SJSA1 (cell line): ENCODE results near the gene NOBOX. TPM values are rescaled to one million over a fixed set of nuclear protein-coding genes. Genes with fewer than 3 reads are reported as not detected.
"Not testable (repeated sequence)": the region's sequence is repeated elsewhere in the genome, so short reads cannot be mapped to it uniquely, and the experiment has no call there.

Source experiments
- DNase-seq, 2 experiments: peaks; one replicate each; pipeline ENCODE4 v3.0.0-alpha.2; 2015 to 2020; ENCODE audit warnings: low spot score in 2 of 2, low read depth in 1 of 2
- H3K27ac ChIP-seq: fragments of 250-450 bp; sonication (Bioruptor Pico); 2 replicates; pipeline ENCODE4 v1.5.1; 2020; ENCODE audit warnings: mild to moderate bottlenecking, moderate library complexity
- H3K27me3 ChIP-seq: fragments of 250-450 bp; sonication (Bioruptor Pico); replicated peaks from 2 replicates; pipeline ENCODE4 v1.5.1; 2020; ENCODE audit warnings: mild to moderate bottlenecking, moderate library complexity
- H3K36me3 ChIP-seq: fragments of 250-450 bp; sonication (Bioruptor Pico); 2 replicates; pipeline ENCODE4 v1.5.1; 2020; ENCODE audit warnings: mild to moderate bottlenecking
- H3K4me1 ChIP-seq: fragments of 250-450 bp; sonication (Bioruptor Pico); replicated peaks from 2 replicates; pipeline ENCODE4 v1.6.1; 2021; ENCODE audit warnings: mild to moderate bottlenecking
- H3K4me3 ChIP-seq: fragments of 250-450 bp; sonication (Bioruptor Pico); 2 replicates; pipeline ENCODE4 v1.5.1; 2020; ENCODE audit warnings: mild to moderate bottlenecking
- H3K9me3 ChIP-seq: fragments of 250-450 bp; sonication (Bioruptor Pico); replicated peaks from 2 replicates; pipeline ENCODE4 v1.5.1; 2020; ENCODE audit warnings: mild to moderate bottlenecking
- total RNA-seq: library from RNA; depleted of rRNA; stranded (reverse); fragments of >200 nt; shearing (Covaris generic); gene quantifications from 2 replicates; pipeline ENCODE4 v1.2.3, GENCODE V29; 2014; rRNA removed

Gene NOBOX
- not detected in 2 replicates for total RNA-seq

DNA sequence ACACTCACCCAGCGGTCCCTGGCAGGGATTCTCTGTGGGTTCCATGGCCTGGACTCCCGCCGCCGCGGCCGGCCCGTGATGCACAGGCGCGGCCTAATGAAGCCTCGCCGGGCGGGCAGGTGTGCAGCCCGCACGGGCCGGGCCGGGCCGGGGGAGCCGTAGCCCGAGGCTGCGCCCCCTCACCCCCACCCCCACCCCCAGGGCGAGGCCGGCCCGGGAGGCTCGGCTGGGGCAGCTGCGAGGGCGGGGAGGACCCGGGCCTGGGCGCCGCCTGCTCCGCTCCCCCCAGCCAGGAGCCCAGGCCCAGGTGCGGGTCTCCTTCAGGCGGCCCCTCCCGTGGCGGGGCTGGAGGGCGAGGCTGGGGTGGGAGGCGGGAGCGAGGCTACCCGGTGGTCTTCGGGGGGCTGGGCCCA is at the start of gene NOBOX:
Gene NOBOX, minus strand, starts transcription at position 45 of the 413 bp plus-strand sequence.
- DNase-seq: no peak
- Histone ChIP-seq H3K27ac (no peak within 1 kb of the TSS), H3K27me3 (no peaks in the 10 kb centered on the region), H3K4me1 (no peaks in the 10 kb centered on the region), H3K4me3 (no peak within 1 kb of the TSS), H3K36me3 (no peaks in the 10 kb centered on the region), H3K9me3 (no peaks in the 10 kb centered on the region)

DNA sequence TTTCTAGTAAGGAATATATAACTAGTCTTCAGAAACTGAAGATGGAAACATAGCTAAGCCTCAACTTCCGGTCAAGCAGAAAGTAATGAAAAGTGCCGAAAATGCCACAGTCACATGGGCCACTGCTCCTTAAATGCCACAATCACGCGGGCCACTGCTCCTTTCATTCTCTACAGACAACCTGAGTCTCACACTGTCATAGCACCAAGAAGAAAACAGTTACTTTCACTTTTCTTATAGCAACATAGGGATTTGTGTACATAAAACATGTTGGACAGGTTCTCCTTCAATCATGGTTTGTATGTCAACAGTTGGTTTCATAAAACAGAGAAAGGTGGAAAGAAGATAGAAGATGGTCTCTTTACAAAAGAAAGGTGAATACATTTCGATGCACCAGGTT is 48.6 kb upstream of the NOBOX start:
- no peak for DNase-seq
- Histone ChIP-seq H3K36me3 (no peaks in the 10 kb centered on the region), H3K27me3 (no peaks in the 10 kb centered on the region), H3K9me3 (no peaks in the 10 kb centered on the region), H3K27ac (no peak overlapping the region), H3K4me1 (no peaks in the 10 kb centered on the region), H3K4me3 (no peak overlapping the region)

DNA sequence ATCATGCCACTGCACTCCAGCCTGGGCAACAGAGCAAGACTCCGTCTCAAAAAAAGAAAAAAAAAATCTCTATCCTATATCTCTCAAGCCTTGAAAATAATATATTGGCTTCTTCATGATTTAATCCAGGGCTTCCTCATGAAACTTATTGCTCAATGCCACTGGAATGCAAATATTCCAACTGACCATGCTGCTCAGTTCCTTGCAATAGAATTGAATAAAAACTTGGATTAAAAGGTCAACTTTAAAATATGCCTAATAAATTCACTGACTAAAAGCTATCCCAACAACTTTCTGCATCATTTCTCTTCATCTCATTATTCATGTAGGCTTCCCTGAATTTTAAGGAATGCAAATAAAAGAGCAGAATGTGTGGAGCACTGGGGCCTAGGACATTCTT is 42.1 kb upstream of the NOBOX start:
- DNase-seq: no peak
- Histone ChIP-seq H3K4me1 (no peaks in the 10 kb centered on the region), H3K9me3 (no peaks in the 10 kb centered on the region), H3K27me3 (no peaks in the 10 kb centered on the region), H3K36me3 (no peaks in the 10 kb centered on the region), H3K27ac (no peak overlapping the region), H3K4me3 (no peak overlapping the region)

DNA sequence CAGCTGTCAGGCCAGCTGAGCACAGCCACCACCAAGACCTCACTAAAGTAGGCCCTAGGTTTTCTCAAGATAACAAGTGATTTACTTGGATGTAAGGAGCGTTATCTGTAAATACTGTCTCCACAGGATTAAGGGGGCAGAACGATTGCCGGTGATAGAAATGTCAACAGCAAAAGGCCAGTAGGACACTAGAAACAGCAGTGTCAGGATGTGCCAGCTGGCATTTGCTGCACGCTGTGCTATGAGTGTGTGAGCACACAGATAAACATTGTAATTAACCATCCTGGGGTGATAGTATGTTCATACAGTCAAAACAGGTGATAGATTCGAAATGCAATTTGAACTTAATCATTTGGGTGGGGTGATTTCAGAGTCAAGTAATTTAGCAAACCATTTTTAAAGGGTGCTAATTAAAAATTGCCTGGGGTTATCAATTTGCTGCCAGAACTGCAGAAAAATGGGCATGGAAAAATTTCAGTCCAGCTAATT is 36.3 kb upstream of the NOBOX start:
- H3K4me1 ChIP-seq: no peaks in the 10 kb centered on the region
- no peak for DNase-seq
- H3K4me3 ChIP-seq: no peak overlapping the region

DNA sequence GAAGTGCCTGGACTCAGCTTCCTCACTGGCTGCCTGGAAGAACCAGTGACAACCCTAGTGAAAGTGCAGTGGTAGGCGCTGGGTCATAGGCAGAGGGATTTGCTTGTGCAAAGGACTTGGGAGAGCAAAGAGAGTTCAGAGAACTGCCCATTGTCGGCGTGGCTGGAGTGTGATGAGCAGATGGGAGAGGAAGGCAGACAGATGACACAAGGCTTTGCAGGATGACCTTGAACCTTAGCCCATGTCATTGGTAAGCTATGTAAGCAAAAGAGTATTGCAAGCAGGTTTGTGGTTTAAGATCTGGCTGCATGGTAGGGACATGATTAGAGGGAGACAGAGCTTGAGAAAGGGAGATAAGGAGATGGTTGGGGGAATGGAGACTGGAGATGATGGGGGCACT is 35.3 kb upstream of the NOBOX start:
- H3K36me3 ChIP-seq: no peaks in the 10 kb centered on the region
- DNase-seq: no peak
- H3K9me3 ChIP-seq: no peaks in the 10 kb centered on the region
- H3K27me3 ChIP-seq: no peaks in the 10 kb centered on the region
- H3K4me3 ChIP-seq: no peak overlapping the region
- H3K4me1 ChIP-seq: no peaks in the 10 kb centered on the region
- no peak overlapping the region for H3K27ac ChIP-seq

More for the DNA sequence above, 36.3 kb upstream of the NOBOX start:
- no peaks in the 10 kb centered on the region for H3K27me3 ChIP-seq
- H3K36me3 ChIP-seq: no peaks in the 10 kb centered on the region
- no peak overlapping the region for H3K27ac ChIP-seq
- no peaks in the 10 kb centered on the region for H3K9me3 ChIP-seq

DNA sequence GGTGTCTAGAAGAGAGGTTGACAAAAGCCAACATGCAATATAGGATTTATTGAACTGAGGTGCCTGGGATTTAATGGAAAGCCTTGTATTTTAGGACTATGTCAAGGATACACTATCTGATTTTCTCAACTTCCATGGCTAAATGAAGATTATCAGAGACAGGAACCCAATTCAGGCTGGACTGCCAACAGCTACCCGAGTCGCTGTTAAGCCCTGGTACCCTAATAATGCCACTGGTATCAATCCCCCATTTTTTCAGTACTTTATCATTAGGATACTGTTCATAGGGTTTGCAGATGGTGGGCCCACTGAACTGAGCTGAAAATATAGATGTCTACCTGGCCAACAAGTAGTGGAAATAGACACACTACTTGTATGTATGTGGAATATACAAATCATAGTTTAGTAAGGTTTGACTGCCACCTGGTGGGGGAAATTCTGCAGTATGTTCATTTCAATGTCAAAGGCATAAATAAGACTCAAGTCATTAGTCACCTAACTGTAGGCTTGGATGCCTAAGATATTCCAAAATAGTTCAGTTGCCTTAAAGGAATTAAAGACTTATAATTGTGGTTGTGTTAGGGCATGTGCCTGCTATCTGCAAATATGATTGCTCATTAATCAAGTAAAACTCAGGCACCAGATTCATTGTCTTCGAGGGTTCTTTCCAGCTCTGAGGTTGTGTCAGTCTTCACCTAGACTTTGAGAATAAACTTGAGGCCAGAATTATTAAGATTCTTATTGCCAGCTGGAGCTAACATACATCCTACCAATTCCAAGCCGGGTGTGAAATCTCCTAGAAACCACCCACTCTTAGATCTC is 34.1 kb upstream of the NOBOX start:
- Histone ChIP-seq H3K9me3 (no peaks in the 10 kb centered on the region), H3K27ac (no peak overlapping the region), H3K4me3 (no peak overlapping the region), H3K36me3 (no peaks in the 10 kb centered on the region), H3K4me1 (no peaks in the 10 kb centered on the region), H3K27me3 (no peaks in the 10 kb centered on the region)
- peak in 1 of 2 experiments; percentile 18 for DNase-seq

DNA sequence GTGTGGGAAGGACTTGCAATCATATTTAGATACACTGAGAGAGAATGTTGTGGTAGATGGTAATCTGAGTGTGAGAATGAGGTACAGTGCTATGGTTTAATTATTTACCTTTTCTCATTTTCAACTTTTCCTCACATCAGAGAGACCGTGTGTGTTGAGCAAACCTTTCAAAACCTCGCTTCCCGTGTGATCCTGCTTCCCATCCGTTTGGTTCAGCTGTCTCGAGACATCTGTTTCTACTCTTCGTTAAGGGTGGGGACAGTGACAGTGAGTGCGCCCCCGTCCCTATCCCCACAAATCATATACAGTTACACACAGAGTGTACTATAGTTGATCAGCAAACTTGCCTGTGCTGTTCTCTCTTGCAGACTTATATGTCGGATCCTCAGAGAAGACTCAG is 33.0 kb upstream of the NOBOX start:
- no peak for DNase-seq
- Histone ChIP-seq H3K4me1 (no peaks in the 10 kb centered on the region), H3K4me3 (no peak overlapping the region)

DNA sequence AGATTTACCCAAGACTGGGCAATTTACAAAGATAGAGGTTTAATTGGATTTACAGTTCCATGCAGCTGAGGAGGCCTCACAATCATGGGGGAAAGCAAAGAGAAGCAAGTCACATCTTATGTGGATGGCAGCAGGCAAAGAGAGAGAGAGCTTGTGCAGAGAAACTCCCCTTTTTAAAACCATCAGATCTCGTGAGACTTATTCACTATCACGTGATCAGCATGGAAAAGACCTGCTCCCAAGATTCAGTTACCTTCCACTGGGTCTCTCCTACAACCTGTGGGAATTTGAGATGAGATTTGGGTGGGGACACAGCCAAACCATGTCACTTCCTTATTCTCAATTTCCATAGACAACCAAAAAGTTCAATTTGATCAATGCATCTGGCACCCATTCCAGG is 24.9 kb upstream of the NOBOX start:
- H3K4me1 ChIP-seq: no peaks in the 10 kb centered on the region
- no peaks in the 10 kb centered on the region for H3K27me3 ChIP-seq
- DNase-seq: no peak
- peaks cover 4% of the 10 kb centered on the region; the same call in 1 of the 2 replicates for H3K9me3 ChIP-seq
- no peaks in the 10 kb centered on the region for H3K36me3 ChIP-seq
- no peak overlapping the region for H3K4me3 ChIP-seq
- no peak overlapping the region for H3K27ac ChIP-seq

More for the DNA sequence above, 33.0 kb upstream of the NOBOX start:
- Histone ChIP-seq H3K36me3 (no peaks in the 10 kb centered on the region), H3K27me3 (no peaks in the 10 kb centered on the region), H3K27ac (no peak overlapping the region), H3K9me3 (no peaks in the 10 kb centered on the region)

DNA sequence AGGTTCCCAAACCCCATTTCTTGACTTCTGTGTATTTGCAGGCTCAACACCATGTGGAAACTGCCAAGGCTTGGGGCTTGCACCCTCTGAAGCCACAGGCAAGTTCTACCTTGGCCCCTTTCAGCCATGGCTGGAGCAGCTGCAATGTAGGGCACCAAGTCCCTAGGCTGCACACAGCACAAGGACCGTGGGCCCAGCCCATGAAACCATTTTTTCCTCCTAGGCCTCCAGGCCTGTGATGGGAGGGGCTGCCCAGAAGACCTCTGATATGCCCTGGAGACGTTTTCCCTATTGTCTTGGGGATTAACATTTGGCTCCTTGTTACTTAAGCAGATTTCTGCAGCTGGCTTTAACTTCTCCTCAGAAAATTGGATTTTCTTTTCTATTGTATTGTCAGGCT is 24.0 kb upstream of the NOBOX start:
- not testable (repeated sequence) for H3K4me3 ChIP-seq, H3K9me3 ChIP-seq, H3K4me1 ChIP-seq, H3K36me3 ChIP-seq, H3K27me3 ChIP-seq, DNase-seq, H3K27ac ChIP-seq

DNA sequence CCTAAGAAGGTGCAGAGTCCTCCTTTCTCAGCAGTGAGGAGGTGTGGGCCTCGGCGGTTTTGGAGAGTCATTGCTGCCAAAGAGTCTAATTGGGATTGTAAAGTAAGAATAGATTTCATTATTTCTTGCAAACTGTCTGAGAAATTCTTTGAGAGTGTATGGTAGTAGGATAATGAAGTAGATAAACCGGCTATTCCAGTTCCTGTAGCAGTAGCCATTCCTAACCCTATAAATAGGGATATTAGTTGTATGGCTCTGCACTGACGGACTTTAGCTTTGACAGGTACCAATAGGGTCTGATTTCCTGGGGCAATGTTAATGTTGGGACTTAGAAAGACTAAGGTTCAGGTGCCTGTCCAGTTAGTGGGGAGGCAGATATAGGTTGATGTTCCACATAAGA is 15.4 kb upstream of the NOBOX start:
- H3K9me3 ChIP-seq, H3K27me3 ChIP-seq, DNase-seq, H3K27ac ChIP-seq, H3K36me3 ChIP-seq, H3K4me1 ChIP-seq, H3K4me3 ChIP-seq: not testable (repeated sequence)

DNA sequence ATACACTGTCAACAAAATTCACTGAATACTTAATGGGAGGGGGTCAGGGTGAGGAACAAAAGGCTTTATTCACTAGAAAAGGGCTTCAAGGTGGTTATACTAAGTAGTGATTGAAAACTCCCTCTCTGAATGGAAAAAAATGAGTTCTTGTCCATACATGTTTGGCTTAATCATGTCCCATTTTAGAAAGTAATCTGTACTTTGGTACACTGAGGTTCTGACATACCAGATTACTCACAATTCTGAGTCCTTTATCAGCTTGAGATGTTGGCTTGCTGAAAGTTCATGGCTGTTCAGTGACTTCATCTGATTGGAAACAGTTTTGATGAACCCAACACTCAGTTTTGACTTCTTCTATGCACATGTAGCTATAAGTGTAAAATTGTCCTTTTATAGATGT is 12.8 kb upstream of the NOBOX start:
- Histone ChIP-seq H3K4me3 (no peak overlapping the region), H3K27ac (no peak overlapping the region), H3K27me3 (no peaks in the 10 kb centered on the region), H3K4me1 (no peaks in the 10 kb centered on the region), H3K36me3 (no peaks in the 10 kb centered on the region), H3K9me3 (no peaks in the 10 kb centered on the region; the same call in 1 of the 2 replicates)
- DNase-seq: no peak

DNA sequence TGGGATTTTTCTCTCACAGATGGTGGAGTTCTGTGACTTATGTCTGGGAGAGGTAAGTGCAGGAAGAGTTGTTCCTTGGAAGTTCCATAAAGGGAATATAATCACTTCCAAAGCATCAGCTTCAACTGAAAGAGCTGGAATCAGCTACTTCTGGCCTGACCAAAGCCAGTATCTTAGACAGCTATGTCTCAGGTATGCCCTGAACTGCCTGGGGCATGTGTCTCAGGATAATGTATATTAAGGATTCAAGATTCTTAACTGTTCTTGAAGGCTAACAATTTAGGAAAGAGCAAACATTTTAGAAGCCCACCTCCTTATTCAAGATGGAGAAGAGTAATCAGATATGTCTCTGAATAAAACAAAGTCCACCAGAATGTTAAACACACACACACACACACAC is 12.4 kb upstream of the NOBOX start:
- Histone ChIP-seq H3K27ac (no peak overlapping the region), H3K9me3 (no peaks in the 10 kb centered on the region; the same call in 1 of the 2 replicates), H3K36me3 (no peaks in the 10 kb centered on the region), H3K4me1 (no peaks in the 10 kb centered on the region), H3K4me3 (no peak overlapping the region), H3K27me3 (no peaks in the 10 kb centered on the region)
- no peak for DNase-seq

DNA sequence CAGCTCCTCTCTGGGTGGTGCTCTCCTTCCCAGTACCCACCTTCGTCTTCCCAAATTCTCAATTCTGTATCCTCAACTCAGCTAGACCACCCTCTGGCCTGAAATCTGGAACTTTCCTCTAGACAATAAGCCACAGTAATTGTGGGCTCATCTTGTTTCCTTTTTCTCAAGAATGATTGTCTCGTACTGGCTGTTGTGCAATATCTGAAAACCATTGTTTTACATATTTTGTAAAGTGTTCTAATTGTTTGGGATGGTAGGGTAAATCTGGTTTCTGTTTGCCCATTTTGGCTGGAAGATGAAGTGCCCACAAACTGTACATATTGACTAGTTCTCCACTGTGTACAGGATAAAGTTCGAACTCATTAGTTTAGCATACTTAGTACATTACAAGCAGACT is 11.3 kb upstream of the NOBOX start:
- DNase-seq: no peak
- Histone ChIP-seq H3K27me3 (no peaks in the 10 kb centered on the region), H3K4me3 (no peak overlapping the region), H3K9me3 (no peaks in the 10 kb centered on the region; the same call in 1 of the 2 replicates), H3K27ac (no peak overlapping the region), H3K4me1 (no peaks in the 10 kb centered on the region), H3K36me3 (no peaks in the 10 kb centered on the region)

DNA sequence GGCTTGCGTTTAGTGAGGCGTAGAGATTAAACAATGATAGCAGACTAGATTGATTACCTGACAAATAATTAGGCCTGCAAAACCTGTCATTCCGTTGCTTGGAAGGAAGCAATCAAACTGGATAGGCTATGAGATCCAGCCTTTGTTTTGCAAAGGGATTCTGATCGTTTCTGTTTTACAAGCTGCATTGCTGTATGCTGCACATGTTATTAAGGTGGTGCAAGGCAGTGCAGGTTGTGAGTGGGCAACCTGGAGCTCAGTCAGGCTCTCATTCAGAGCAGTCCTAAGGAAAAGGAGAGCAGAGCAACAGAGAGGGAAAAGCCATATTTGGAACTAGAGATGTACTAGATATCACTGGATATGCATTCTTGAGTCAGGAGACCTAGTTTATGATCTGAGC is 6.9 kb upstream of the NOBOX start:
- no peak overlapping the region for H3K4me3 ChIP-seq
- H3K27me3 ChIP-seq: no peaks in the 10 kb centered on the region
- no peak for DNase-seq
- H3K27ac ChIP-seq: no peak overlapping the region
- no peaks in the 10 kb centered on the region for H3K9me3 ChIP-seq
- no peaks in the 10 kb centered on the region for H3K4me1 ChIP-seq
- no peaks in the 10 kb centered on the region for H3K36me3 ChIP-seq
